GM12878 (cell line): ENCODE results near the gene MED31. TPM values are rescaled to one million over a fixed set of nuclear protein-coding genes. Genes with fewer than 3 reads are reported as not detected.

ENCODE experiments used
- ATAC-seq: fragments of 200-7000 bp; cut with Tn5 transposase; 3 replicates; pipeline ENCODE4 v1.9.1; 2020; ENCODE audit warnings: mild to moderate bottlenecking, moderate library complexity
- BruUV-seq: library from RNA; stranded (reverse); fragments of 400-500 nt; replicated peaks from 2 replicates; lab custom pipeline; 2021; lab: Mats Ljungman, UMichigan
- CTCF ChIA-PET: fragments of 300-600 bp; sonication (Branson Sonifier 250); formaldehyde crosslinking; extraction: SDS; loops from one replicate; lab custom pipeline; 2021; ENCODE audit warnings: inconsistent platforms; lab: Yijun Ruan, JAX
- POLR2A ChIA-PET: fragments of 350-600 bp; formaldehyde crosslinking; extraction: SDS; loops from one replicate; lab custom pipeline; 2021; ENCODE audit warnings: inconsistent platforms; lab: Charles Lee
- RAD21 ChIA-PET: fragments of 300-600 bp; sonication (Branson Sonifier 250); formaldehyde crosslinking; loops from one replicate; lab custom pipeline; 2023; ENCODE audit warnings: antibody characterized with exemption; ENCODE audit not compliant: unreplicated experiment; lab: Charles Lee
- SMC1A ChIA-PET: fragments of 300-600 bp; sonication (Branson Sonifier 250); formaldehyde crosslinking; loops from one replicate; lab custom pipeline; 2023; ENCODE audit not compliant: unreplicated experiment, uncharacterized antibody; lab: Charles Lee
- DNase-seq: peaks from one replicate; pipeline ENCODE4 v3.0.0-alpha.2; 2011; ENCODE audit warnings: low read depth, low spot score
- FAIRE-seq: peaks from 3 replicates; lab custom pipeline; 2011; peaks lifted over from hg19 to GRCh38; lab: Jason Lieb, UNC
- H2AFZ ChIP-seq: 2 replicates; pipeline ENCODE4 v1.6.0; 2011; ENCODE audit warnings: low read depth, low read length, control low read depth; ENCODE audit not compliant: control insufficient read depth
- H3K27ac ChIP-seq: 2 replicates; pipeline ENCODE4 v1.5.1; 2011; ENCODE audit warnings: control low read depth; ENCODE audit not compliant: control insufficient read depth, insufficient read depth
- H3K27me3 ChIP-seq, 2 experiments: replicated peaks in 1 of 2; 2 replicates each; pipeline versions ENCODE4 v1.6.0 to v1.6.1; 2011; ENCODE audit warnings: low read length in 1 of 2; ENCODE audit not compliant: control insufficient read depth in 2 of 2, insufficient read depth in 2 of 2
- H3K36me3 ChIP-seq, 2 experiments: 2 replicates each; pipeline ENCODE4 v1.5.1; 2011; ENCODE audit warnings: low read length in 1 of 2; ENCODE audit not compliant: control insufficient read depth in 2 of 2, insufficient read depth in 2 of 2
- H3K4me1 ChIP-seq: 2 replicates; pipeline ENCODE4 v1.6.1; 2011; ENCODE audit warnings: mild to moderate bottlenecking, low read length, moderate library complexity, mixed read lengths; ENCODE audit not compliant: control insufficient read depth, insufficient read depth
- H3K4me2 ChIP-seq: 2 replicates; pipeline ENCODE4 v1.6.0; 2011; ENCODE audit warnings: control low read depth; ENCODE audit not compliant: control insufficient read depth, insufficient read depth
- H3K4me3 ChIP-seq: fragments of 200-600 bp; sonication (generic); 2 replicates; pipeline ENCODE4 v1.5.1; 2016
- H3K79me2 ChIP-seq: 2 replicates; pipeline ENCODE4 v1.6.0; 2011; ENCODE audit warnings: low read length; ENCODE audit not compliant: control insufficient read depth, insufficient read depth
- H3K9ac ChIP-seq: 2 replicates; pipeline ENCODE4 v1.8.0; 2011; ENCODE audit warnings: low read length, control low read depth, mixed read lengths; ENCODE audit not compliant: control insufficient read depth, insufficient read depth
- H3K9me3 ChIP-seq: replicated peaks from 3 replicates; pipeline ENCODE4 v1.5.1; 2011; ENCODE audit warnings: mild to moderate bottlenecking, low read length; ENCODE audit not compliant: control insufficient read depth, insufficient read depth
- H4K20me1 ChIP-seq: 2 replicates; pipeline ENCODE4 v1.6.0; 2011; ENCODE audit not compliant: control insufficient read depth, insufficient read depth
- EP300 ChIP-seq, 2 experiments: fragments of 150-350 bp in 1 of 2; IDR thresholded peaks; 2 replicates each; pipeline ENCODE4 v1.6.1; 2011 to 2012; ENCODE audit warnings: low read depth in 2 of 2, low read length in 2 of 2, borderline replicate concordance in 1 of 2, improper control_type of control experiment in 1 of 2, inconsistent platforms in 1 of 2; ENCODE audit not compliant: control insufficient read depth in 1 of 2
- JUNB ChIP-seq: IDR thresholded peaks from 2 replicates; pipeline ENCODE4 v1.6.1; 2016; ENCODE audit warnings: antibody characterized with exemption, mild to moderate bottlenecking
- LARP7 ChIP-seq: fragments of 450-650 bp; IDR thresholded peaks from 2 replicates; pipeline ENCODE4 v1.6.1; 2017; ENCODE audit warnings: mild to moderate bottlenecking
- MLLT1 ChIP-seq: fragments of 450-650 bp; IDR thresholded peaks from 2 replicates; pipeline ENCODE4 v1.6.1; 2016; ENCODE audit warnings: mild to moderate bottlenecking
- PBX3 ChIP-seq: IDR thresholded peaks from 2 replicates; pipeline ENCODE4 v1.6.1; 2011; ENCODE audit warnings: mild to moderate bottlenecking, low read depth, low read length, moderate library complexity; ENCODE audit not compliant: insufficient replicate concordance
- RB1 ChIP-seq: fragments of 450-650 bp; formaldehyde crosslinking; IDR thresholded peaks from 2 replicates; pipeline ENCODE4 v1.6.1; 2017; ENCODE audit warnings: mild to moderate bottlenecking, borderline replicate concordance
- RCOR1 ChIP-seq: conservative IDR thresholded peaks from 2 replicates; pipeline ENCODE4 v1.6.1; 2012; ENCODE audit warnings: low read depth, low read length, improper control_type of control experiment
- RELB ChIP-seq: fragments of 450-650 bp; IDR thresholded peaks from 2 replicates; pipeline ENCODE4 v1.6.1; 2017; ENCODE audit warnings: low read depth, mild to moderate bottlenecking, moderate library complexity
- SKIL ChIP-seq: fragments of 450-650 bp; IDR thresholded peaks from 2 replicates; pipeline ENCODE4 v1.6.1; 2017; ENCODE audit warnings: mild to moderate bottlenecking, low read depth, inconsistent platforms; ENCODE audit not compliant: poor library complexity, severe bottlenecking
- STAT1 ChIP-seq: fragments of 450-650 bp; conservative IDR thresholded peaks from 2 replicates; pipeline ENCODE4 v1.6.1; 2014; ENCODE audit warnings: antibody characterized with exemption, mild to moderate bottlenecking
- WGBS: methylation state at CpG from one replicate; pipeline ENCODE4 v1.1.6; 2016; ENCODE audit warnings: low lambda C conversion rate; ENCODE audit not compliant: insufficient replicate concordance, insufficient coverage; ENCODE audit errors: missing lambda C conversion rate; 5-methylcytosine and 5-hydroxymethylcytosine counted together
- in situ Hi-C: fragments of 300-500 bp; cut with MboI; formaldehyde crosslinking; loops from 9 replicates; pipeline ENCODE4 v1.14.3; 2018; ENCODE audit warnings: mixed read lengths
- intact Hi-C: fragments of 100-400 bp; cut with micrococcal nuclease; formaldehyde crosslinking; loops from one replicate; pipeline ENCODE4 v1.14.2; 2022; ENCODE audit not compliant: unreplicated experiment
- polyA plus RNA-seq, 11 experiments: library from polyadenylated mRNA; depleted of rRNA in 4 of 11; unstranded in 6 of 11; stranded (reverse) in 5 of 11; fragments of >200 nt; fragmentation: Nextera tagmentation in 4 of 11; fragmentation: Illumina TruSeq in 1 of 11; extraction: Ambion mirVana in 4 of 11; extraction: Trizol in 1 of 11; gene quantifications; 1 replicate in 1 of 11; 2 replicates in 10 of 11; pipeline versions ENCODE4 v1.2.1 to v1.2.3, GENCODE V29; 2011 to 2016; ENCODE audit warnings: inconsistent platforms in 2 of 11, missing spikeins in 2 of 11, low read depth in 1 of 11
- total RNA-seq, 4 experiments: library from RNA; depleted of rRNA in 3 of 4; stranded (reverse); fragments of >200 nt in 3 of 4; fragmentation: Illumina TruSeq in 1 of 4; extraction: Trizol in 1 of 4; gene quantifications; 2 replicates each; pipeline versions ENCODE4 v1.2.1 to v1.2.3, GENCODE V29; 2013 to 2021
- TF ChIP-seq, protein P1 (sequence below): IDR thresholded peaks from 2 replicates; pipeline ENCODE4 v1.6.1; 2012; ENCODE audit warnings: low read depth, low read length, improper control_type of control experiment

The MED31 gene
- total and polyA plus RNA-seq, 10 of the 15 experiments (the other 5 are each of a cell fraction or from before 2014, with no cell fraction given), result 14.4 to 71.1 (median 34.6) TPM

DNA sequence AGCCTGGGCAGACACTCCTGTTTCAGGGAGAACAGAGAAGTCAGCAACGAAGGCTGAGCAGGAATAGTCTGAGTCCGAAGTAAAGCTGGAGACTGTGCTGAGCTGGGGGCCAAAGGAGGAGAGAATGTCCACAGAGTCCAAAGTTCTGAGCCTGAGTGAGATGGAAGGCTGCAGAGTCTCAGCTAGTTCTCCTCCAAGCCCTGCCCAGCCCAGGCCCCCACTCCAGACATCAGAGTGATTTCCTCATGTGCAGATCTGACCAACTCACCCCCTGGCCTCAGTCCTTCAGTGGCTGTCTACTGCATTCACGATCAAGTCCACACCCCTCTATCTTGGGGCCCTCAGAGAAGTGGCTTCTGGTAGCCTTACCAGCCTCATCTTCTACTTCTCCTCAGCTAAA lies 40.1 kb upstream of the MED31 start:
- Histone ChIP-seq H3K4me3 (no peak overlapping the region), H3K4me2 (no peak overlapping the region), H3K79me2 (no peaks in the 10 kb centered on the region), H3K4me1 (peaks cover 4% of the 10 kb centered on the region), H4K20me1 (no peaks in the 10 kb centered on the region), H3K9ac (no peak overlapping the region), H3K9me3 (no peaks in the 10 kb centered on the region), H3K36me3 (no peaks in the 10 kb centered on the region), H2AFZ (no peak overlapping the region), H3K27me3 (no peaks in the 10 kb centered on the region; a peak in 1 of 4 replicates), H3K27ac (no peak overlapping the region)
- CTCF ChIA-PET, result no interaction called here
- POLR2A ChIA-PET, result interaction anchor here (0.6 to 0.8 kb wide), 2 partner anchors 9 to 25 kb away, joined by 3 to 4 read pairs; no protein-coding TSS in a partner anchor
- no TSS peak for BruUV-seq
- WGBS, result 5% methylated on average over 3 of the region's 3 CpGs
- no peak for DNase-seq
- TF ChIP-seq LARP7, result no peak
- no peak for TF ChIP-seq JUNB
- no peak for TF ChIP-seq STAT1
- no peak for TF ChIP-seq MLLT1
- TF ChIP-seq RELB, result no peak
- TF ChIP-seq, protein P1, sequence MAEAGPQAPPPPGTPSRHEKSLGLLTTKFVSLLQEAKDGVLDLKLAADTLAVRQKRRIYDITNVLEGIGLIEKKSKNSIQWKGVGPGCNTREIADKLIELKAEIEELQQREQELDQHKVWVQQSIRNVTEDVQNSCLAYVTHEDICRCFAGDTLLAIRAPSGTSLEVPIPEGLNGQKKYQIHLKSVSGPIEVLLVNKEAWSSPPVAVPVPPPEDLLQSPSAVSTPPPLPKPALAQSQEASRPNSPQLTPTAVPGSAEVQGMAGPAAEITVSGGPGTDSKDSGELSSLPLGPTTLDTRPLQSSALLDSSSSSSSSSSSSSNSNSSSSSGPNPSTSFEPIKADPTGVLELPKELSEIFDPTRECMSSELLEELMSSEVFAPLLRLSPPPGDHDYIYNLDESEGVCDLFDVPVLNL, result no peak
- TF ChIP-seq EP300 (IDR thresholded peaks at IDR 0.05; ENCODE audit: borderline replicate concordance in 1 of 2, control insufficient read depth in 1 of 2, low read depth in 2 of 2, low read length in 2 of 2), result no peak
- no peak for TF ChIP-seq SKIL
- TF ChIP-seq PBX3, result no peak
- TF ChIP-seq RCOR1, result no peak
- no peak for TF ChIP-seq RB1
- FAIRE-seq, result no peak
- SMC1A ChIA-PET, result interaction anchor here (1.2 kb wide), 1 partner anchor 9 kb away, joined by 3 read pairs; no protein-coding TSS in a partner anchor
- ATAC-seq, result no peak
- in situ Hi-C loops (no loop called here), intact Hi-C loops (no loop called here)
- RAD21 ChIA-PET, result no interaction called here
